ENCODE results near the gene IL9. TPM values are rescaled to one million over a fixed set of nuclear protein-coding genes. Genes with fewer than 3 reads are reported as not detected.

The IL9 gene
- total RNA-seq, 1 donor, result not detected

GRCh38 chr5:135915466-135916001, 19.9 kb upstream of the IL9 start:
- no peak overlapping the region for H3K4me3 ChIP-seq (ENCODE audit: low read depth, low read length)
- TF ChIP-seq CTCF (IDR thresholded peaks at IDR 0.05; ENCODE audit: insufficient read depth, low read length), result no peak
- peak; percentile 73 for DNase-seq (ENCODE audit: low read depth)

GRCh38 chr5:135913713-135914626, 18.3 kb upstream of the IL9 start:
- no peak for TF ChIP-seq CTCF (IDR thresholded peaks at IDR 0.05; ENCODE audit: insufficient read depth, low read length)
- H3K4me3 ChIP-seq (ENCODE audit: low read depth, low read length), result no peak overlapping the region
- DNase-seq (ENCODE audit: low read depth), result no peak

- H3K4me3 ChIP-seq (ENCODE audit: low read depth, low read length), result no peak overlapping the region
- no peak for TF ChIP-seq CTCF (IDR thresholded peaks at IDR 0.05; ENCODE audit: insufficient read depth, low read length)
- DNase-seq (ENCODE audit: low read depth), result no peak
These were observed 9.5 kb upstream of the IL9 start for GRCh38 chr5:135905144-135905543.

- no peak for DNase-seq (ENCODE audit: low read depth)
- no peak overlapping the region for H3K4me3 ChIP-seq (ENCODE audit: low read depth, low read length)
- TF ChIP-seq CTCF (IDR thresholded peaks at IDR 0.05; ENCODE audit: insufficient read depth, low read length), result no peak
These were observed 6.0 kb upstream of the IL9 start for GRCh38 chr5:135901633-135902032.

GRCh38 chr5:135900276-135900675, 4.6 kb upstream of the IL9 start:
- no peak for TF ChIP-seq CTCF (IDR thresholded peaks at IDR 0.05; ENCODE audit: insufficient read depth, low read length)
- H3K4me3 ChIP-seq (ENCODE audit: low read depth, low read length), result no peak overlapping the region

GRCh38 chr5:135898651-135899050, 3.0 kb upstream of the IL9 start:
- no peak for DNase-seq (ENCODE audit: low read depth)
- H3K4me3 ChIP-seq (ENCODE audit: low read depth, low read length), result no peak overlapping the region
- no peak for TF ChIP-seq CTCF (IDR thresholded peaks at IDR 0.05; ENCODE audit: insufficient read depth, low read length)

More at GRCh38 chr5:135900276-135900675, 4.6 kb upstream of the IL9 start:
- no peak for DNase-seq (ENCODE audit: low read depth)
